RWPE2 (cell line): ENCODE results near the gene TSPEAR.

Experiments
- ATAC-seq: fragments of 200-7000 bp; cut with Tn5 transposase; 3 replicates; pipeline ENCODE4 v1.9.1; 2021; ENCODE audit warnings: low read depth
- DNase-seq: peaks from one replicate; pipeline ENCODE4 v3.0.0-alpha.2; 2020; ENCODE audit warnings: low spot score
- H3K27ac ChIP-seq: fragments of 450-650 bp; 2 replicates; pipeline ENCODE4 v1.5.1; 2017; ENCODE audit warnings: mild to moderate bottlenecking; ENCODE audit not compliant: poor library complexity, severe bottlenecking
- H3K27me3 ChIP-seq: fragments of 250-450 bp; sonication (Bioruptor Pico); 2 replicates; pipeline ENCODE4 v1.5.1; 2021; ENCODE audit warnings: mild to moderate bottlenecking, moderate library complexity; ENCODE audit not compliant: insufficient read depth, poor library complexity, severe bottlenecking
- H3K36me3 ChIP-seq: fragments of 250-450 bp; sonication (Bioruptor Pico); 2 replicates; pipeline ENCODE4 v1.5.1; 2020; ENCODE audit warnings: low read depth, mild to moderate bottlenecking, moderate library complexity
- H3K4me1 ChIP-seq: fragments of 250-450 bp; sonication (Bioruptor Pico); 2 replicates; pipeline ENCODE4 v1.5.1; 2021; ENCODE audit warnings: mild to moderate bottlenecking, moderate library complexity; ENCODE audit not compliant: insufficient read depth, poor library complexity, severe bottlenecking
- H3K4me3 ChIP-seq: fragments of 250-450 bp; sonication (Bioruptor Pico); 2 replicates; pipeline ENCODE4 v1.5.1; 2021; ENCODE audit warnings: mild to moderate bottlenecking, moderate library complexity; ENCODE audit not compliant: severe bottlenecking
- H3K9me3 ChIP-seq: fragments of 250-450 bp; sonication (Bioruptor Pico); 2 replicates; pipeline ENCODE4 v1.5.1; 2021; ENCODE audit warnings: mild to moderate bottlenecking, moderate library complexity; ENCODE audit not compliant: severe bottlenecking
- CTCF ChIP-seq: fragments of 450-650 bp; IDR thresholded peaks from one replicate; pipeline ENCODE4 v1.5.1; 2017; ENCODE audit warnings: mild to moderate bottlenecking, moderate library complexity; ENCODE audit not compliant: poor library complexity, severe bottlenecking

The TSPEAR gene

GRCh38 chr21:44490816-44491215 is 220.6 kb downstream of the TSPEAR start:
- peaks cover 5% of the 10 kb centered on the region for H3K27me3 ChIP-seq
- no peak overlapping the region for H3K27ac ChIP-seq
- H3K4me1 ChIP-seq: no peaks in the 10 kb centered on the region
- no peak overlapping the region for H3K4me3 ChIP-seq
- ATAC-seq (no peak), DNase-seq (no peak)
- H3K9me3 ChIP-seq: peaks cover 12% of the 10 kb centered on the region
- no peak for TF ChIP-seq CTCF
- H3K36me3 ChIP-seq: no peaks in the 10 kb centered on the region

GRCh38 chr21:44490405-44490804 is 221.0 kb downstream of the TSPEAR start:
- ATAC-seq: no peak
- TF ChIP-seq CTCF: no peak
- Histone ChIP-seq H3K27me3 (peaks cover 2% of the 10 kb centered on the region), H3K4me3 (no peak overlapping the region), H3K9me3 (peaks cover 12% of the 10 kb centered on the region), H3K4me1 (no peaks in the 10 kb centered on the region), H3K36me3 (no peaks in the 10 kb centered on the region), H3K27ac (no peak overlapping the region)
- DNase-seq: no peak

GRCh38 chr21:44489962-44490361 is 221.4 kb downstream of the TSPEAR start:
- H3K9me3 ChIP-seq: peaks cover 12% of the 10 kb centered on the region
- ATAC-seq (no peak), DNase-seq (no peak)
- no peaks in the 10 kb centered on the region for H3K36me3 ChIP-seq
- no peaks in the 10 kb centered on the region for H3K27me3 ChIP-seq
- no peaks in the 10 kb centered on the region for H3K4me1 ChIP-seq
- TF ChIP-seq CTCF: no peak
- no peak overlapping the region for H3K4me3 ChIP-seq
- H3K27ac ChIP-seq: no peak overlapping the region

- H3K4me3 ChIP-seq: no peak overlapping the region
- peak; percentile 5 for TF ChIP-seq CTCF
- H3K27ac ChIP-seq: no peak overlapping the region
- H3K27me3 ChIP-seq: no peaks in the 10 kb centered on the region
- H3K9me3 ChIP-seq: peaks cover 6% of the 10 kb centered on the region
- DNase-seq (no peak), ATAC-seq (no peak)
- H3K36me3 ChIP-seq: no peaks in the 10 kb centered on the region
- H3K4me1 ChIP-seq: no peaks in the 10 kb centered on the region
Observed at GRCh38 chr21:44487831-44488230, 223.5 kb downstream of the TSPEAR start.

- Histone ChIP-seq H3K9me3 (no peaks in the 10 kb centered on the region), H3K27me3 (no peaks in the 10 kb centered on the region), H3K4me3 (no peak overlapping the region), H3K27ac (no peak overlapping the region), H3K4me1 (no peaks in the 10 kb centered on the region), H3K36me3 (no peaks in the 10 kb centered on the region)
- DNase-seq (no peak), ATAC-seq (no peak)
- TF ChIP-seq CTCF: no peak
Observed at GRCh38 chr21:44486302-44486701, 225.1 kb downstream of the TSPEAR start.
